HG02885 (cell line): ENCODE measurements around the gene STAM.
A peak's percentile ranks its signal among the peaks of the same experiment; 100 is the strongest.
"Not testable (repeated sequence)": the region's sequence is repeated elsewhere in the genome, so short reads cannot be mapped to it uniquely, and the experiment has no call there.

Experiments used
- ATAC-seq: cut with Tn5 transposase; IDR thresholded peaks from one replicate; pipeline ENCODE4 v1.9.1; 2021; ENCODE audit warnings: mild to moderate bottlenecking; ENCODE audit not compliant: unreplicated experiment, poor library complexity

The STAM gene

DNA sequence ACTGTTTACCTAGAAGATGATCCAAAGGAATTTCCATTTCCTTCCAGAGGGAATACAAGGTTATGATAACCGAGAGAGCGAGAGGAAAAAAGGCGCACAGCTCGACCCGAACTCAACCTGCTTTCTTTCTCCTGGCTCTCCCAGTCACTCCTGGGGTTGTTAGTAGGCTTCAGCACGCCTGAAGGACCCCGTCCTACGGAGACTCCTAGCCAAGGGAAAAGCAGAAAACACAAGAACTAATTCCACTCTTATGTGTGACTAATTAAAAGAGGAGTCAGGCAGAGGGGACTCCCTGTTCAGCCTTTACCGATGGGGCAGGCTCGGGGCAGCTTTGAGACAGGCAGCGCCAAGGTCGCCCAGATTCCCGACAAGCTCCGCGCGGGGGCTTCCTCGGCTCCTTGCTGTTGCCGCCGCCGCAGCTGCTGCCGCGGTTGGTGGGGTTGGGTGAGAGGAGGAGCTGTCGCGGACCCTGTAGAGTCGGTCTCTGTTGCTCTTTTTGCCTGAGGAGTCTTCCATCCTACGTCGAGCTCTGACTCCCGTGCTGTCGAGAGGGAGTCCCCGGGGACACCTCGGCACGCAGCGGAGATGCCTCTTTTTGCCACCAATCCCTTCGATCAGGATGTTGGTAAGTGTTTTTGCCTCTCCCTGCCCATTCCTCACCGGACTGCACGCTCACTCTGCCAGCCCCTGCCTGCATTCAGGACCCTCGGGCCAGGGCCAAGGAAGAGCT lies at the start of gene STAM:
STAM (plus strand) TSS at position 397 of the 730 bp plus-strand sequence; CDS start at position 586, 189 bp downstream.
- peak; percentile 90 for ATAC-seq

DNA sequence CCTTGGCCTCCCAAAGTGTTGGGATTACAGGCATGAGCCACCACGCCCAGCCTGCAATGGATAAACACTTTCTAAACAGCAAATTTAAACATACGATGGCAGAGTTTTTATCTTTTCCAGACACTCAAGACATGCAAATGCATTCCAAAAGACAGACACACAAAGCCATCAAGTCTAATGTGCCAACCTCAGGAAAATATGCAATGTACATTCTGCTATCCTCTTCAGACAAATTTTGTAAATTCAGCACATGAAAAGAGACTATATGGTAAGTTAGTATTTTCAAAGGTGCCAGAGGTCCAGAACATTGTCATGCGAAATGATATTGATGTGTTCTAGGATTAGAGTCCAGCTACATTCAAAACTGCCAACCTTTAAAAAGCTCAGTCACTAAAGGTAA lies 46.6 kb upstream of the STAM start:
- no peak for ATAC-seq

DNA sequence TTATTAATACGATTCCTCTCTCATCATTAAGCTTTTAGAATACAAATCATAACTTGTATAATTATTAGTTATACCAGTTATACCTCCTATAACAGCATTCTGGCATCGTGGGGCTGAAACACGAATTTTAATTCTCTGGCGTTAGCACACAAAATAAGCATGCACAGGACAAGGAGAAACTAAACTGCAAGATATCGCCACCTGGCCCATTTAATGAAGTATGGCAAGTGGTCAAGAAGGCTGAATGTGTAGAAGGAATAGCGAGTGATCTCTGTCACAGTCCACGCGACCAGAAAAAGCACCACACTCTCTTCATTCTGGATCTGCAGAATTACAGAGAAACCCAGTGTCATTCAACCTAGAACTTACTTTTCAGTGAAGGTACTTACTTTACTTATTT lies 44.9 kb upstream of the STAM start:
- no peak for ATAC-seq

DNA sequence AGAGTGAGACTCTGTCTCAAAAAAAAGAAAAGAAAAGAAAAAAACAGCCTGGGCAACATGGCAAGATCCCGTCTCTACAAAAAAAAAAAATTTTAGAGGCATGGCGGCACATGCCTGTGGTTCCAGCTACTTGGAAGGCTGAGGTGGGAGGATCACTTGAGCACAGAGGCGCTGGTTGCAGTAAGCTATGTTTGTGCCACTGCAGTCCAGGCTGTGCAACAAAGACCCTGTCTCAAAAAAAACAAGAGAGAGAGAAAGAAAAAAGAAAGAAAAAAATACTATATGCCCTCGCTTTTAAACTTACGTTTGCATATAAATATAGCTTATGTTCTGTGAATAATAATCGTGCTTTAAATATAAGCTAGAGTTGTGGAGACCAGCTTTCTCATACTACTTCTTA lies 38.0 kb upstream of the STAM start:
- ATAC-seq = no peak

DNA sequence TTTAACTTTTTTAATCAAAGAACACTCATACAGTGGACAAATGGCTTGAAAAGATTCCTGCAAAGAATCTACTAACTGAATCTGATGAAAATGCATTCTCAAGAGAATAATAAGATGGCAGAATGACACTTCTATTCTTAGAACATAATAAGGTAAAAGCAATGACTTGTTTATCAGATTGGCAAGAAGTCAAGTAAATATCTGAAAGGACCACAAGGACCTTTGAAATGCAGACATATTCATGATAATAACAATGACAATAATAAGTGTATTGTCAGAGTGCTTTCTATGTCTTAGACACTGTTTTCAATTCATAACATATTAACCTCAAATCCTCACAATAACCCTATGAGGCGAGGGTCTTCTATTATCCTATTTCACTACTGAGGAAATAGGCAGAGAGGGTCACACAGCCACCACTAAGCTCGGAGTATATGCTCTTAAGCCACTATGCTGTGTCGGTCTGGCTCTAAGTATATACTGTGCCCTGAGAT lies 37.4 kb upstream of the STAM start:
- no peak for ATAC-seq

DNA sequence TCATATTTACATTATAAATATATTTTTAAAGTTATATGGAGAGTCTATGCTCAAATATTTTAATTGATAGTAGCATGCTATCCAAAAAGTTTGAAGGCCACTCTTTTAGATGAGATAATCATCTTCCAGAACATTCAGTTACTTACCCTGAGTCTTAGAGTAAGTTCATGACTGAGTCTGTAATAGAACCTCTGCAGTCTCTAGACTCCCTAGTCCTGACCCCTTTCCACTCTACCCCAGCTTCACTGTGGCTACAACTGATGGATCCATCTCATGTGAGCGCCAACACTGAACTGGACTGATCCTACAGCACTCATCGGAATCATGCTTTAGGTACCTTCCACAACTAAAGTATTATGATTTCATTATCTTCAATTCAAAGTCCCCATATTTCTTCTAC lies 36.9 kb upstream of the STAM start:
- ATAC-seq = no peak

DNA sequence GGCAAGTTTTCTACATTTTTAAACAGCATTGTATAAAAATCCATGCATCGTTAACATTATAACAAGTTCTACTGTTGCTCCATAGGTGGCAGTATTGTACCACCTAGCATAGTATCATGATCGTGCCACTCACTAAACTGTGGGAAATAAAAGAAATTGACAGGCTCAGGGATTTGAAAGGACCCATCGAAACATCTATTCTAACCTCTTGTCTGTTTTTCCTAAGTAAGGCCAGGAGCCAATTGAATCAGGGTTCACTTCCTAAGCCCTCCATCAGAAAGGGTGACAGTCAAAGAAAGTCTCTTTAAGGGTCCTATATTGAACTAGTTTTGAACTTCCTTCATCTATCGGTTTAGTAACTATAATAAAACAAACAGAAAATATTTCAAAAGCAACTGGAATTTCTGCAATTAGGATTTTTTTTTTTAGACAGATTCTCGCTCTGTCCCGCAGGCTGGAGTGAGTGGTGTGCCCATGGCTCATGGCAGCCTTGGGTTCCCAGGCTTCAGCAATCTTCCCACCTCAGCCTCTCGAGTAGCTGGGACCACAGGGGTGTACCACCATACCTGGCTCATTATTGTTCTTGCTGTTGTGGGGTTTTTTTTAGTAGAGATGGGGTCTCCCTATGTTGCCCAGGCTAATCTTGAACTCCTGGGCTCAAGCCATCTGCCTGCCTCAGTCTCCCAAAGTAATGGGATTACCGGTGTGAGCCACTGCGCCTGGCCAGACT lies 36.2 kb upstream of the STAM start:
- ATAC-seq = peak; percentile 81

DNA sequence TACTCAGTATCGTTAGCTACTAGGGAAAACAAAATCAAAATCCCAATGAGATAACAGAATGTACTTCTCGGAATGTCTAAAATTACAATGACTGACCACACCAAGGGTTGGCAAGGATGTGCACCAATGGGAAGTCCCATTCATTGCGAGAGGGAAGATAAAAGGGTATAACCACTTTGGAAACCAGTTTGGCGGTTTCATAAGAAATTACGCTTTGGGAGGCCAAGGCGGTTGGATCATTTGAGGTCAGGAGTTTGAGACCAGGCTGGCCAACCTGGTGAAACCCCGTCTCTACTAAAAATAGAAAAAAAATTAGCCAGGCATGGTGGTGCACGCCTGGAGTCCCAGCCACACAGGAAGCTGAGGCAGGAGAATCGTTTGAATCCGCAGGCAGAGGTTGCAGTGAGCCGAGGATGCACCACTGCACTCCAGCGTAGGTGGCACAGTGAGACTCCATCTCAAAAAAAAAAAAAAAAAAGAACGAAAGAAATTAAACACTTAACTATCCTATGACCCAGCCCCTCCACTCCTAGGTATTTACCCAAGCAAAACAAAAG lies 34.4 kb upstream of the STAM start:
- no peak for ATAC-seq

DNA sequence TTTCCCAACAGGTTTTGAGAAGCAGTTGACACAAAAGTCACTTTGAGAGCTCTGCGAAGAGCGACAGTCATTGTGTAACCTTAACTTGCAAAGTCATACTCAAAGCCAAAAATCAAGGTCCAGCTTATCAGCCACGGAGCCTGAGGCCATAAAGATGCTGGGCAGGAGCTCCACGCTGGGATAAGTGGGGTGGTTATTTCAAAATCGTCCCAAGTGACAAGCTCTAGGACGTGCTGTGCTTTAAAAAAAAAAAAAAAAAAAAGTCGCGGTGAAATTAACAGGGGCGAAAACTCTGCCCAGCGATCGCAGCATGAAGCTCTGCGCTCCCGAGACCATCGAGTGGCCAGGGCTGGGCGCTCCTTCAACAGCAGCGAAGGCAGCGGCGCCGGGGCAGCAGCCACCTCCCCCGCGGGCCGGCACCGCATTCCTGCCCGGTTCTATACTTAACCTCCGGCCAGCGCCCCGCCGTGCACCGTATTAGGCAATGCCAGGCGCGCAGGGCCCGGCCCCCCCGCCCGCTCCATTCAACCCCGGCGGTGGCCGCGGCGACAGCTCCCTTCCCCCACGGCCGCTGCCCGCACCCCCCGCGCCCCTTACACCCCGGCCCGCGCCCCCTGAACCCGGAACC lies 27.4 kb upstream of the STAM start:
- peak; percentile 45 for ATAC-seq

DNA sequence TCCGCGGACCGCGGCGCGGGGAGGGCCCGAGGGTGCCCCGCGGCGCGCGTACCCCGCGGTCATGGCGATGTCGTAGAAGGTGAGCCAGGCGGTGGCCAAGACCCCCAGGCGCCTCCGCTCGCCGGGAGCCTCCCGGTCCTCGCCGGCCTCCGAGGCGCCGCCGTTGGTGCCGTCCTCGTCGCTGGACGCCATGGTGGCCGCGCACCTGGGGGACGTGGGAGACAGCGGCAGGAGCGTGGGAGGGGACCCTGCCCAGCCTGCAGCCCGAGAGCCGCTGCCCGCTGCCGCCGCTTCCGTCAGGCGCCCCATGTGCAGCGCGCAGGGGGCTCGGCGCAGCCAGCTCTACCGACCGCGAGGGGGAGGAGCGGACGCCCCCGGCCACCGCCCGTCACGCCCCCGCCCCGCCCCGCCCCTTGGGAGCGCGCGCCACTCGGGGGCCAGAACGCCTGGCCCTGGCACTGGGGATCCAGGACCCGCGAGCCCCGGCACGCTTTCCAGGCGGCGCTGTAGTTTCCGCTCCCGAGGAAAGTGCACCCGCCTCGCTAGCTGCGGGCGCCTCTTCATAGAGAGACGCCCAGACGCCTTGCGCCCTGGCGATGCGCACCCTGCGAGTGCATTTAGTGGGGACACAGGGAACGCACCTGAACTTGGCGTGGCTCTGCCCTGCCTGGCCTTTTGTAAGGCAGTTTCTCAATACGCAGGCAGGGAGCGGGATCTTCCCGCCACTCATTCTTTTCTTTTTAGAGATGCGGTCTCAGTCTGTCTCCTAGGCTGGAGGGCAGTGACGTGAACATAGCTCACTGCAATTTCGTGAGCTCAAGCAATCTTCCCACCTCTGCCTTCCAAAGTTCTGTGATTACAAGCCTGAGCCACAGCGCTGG lies 26.7 kb upstream of the STAM start, which contains the start of gene HACD1:
HACD1 (minus strand) TSS at position 344 of the 881 bp plus-strand sequence; CDS start at position 309, 35 bp downstream.
- peak; percentile 70 for ATAC-seq

DNA sequence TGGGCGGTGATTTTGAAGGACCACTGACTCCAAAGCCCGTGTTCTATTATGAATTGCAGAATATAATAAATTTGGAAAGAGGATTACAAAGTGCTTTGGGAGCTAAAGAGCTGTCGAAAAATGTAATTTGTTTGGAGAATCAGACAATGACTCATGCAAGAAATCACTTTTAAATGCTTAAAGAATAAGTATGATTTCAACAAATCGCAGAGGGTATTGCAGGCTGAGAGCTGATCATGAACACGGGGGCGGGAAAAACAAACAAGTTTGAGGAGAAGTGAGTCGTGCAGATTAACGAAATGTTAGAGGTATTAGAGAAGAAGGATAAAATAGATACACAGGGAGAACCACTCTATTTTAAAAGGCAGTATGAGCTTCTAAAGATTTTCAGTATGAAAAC lies 21.9 kb upstream of the STAM start:
- no peak for ATAC-seq

DNA sequence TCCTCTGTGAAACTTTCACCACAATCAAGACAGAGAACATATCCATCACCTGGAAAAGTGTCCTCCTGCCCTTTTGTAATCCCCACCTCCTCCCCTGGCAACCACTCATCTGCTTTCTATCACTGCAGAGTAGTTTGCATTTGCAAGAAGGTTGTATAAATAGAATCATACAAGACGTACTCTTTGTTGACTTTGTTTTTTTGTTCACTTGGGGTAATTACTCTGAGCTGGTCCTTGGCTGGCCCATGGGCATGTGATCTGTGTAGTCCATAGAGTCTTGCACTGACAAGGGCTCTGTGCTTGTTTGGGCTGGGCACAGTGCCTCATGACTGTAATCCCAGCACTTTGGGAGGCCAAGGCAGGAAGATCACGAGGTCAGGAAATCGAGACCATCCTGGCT lies 19.0 kb upstream of the STAM start:
- no peak for ATAC-seq

DNA sequence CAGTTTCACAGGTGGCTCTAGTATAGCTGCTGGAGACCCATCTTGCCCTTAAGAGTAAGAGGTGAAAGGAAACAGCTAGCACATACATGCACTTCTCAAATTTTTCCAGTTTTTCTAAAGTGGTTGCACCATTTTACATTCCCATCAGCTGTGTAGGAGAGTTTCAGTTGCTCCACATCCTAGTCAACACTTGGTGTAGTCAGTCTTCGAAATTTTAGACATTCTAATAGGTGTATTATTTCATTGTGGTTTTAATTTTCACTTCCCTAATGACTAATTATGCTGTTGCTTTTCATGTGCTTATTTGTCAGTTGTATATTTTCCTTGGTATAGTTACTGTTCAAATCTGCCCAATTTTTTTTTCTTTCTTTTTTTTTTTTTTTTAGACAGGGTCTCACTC lies 17.3 kb upstream of the STAM start:
- no peak for ATAC-seq

DNA sequence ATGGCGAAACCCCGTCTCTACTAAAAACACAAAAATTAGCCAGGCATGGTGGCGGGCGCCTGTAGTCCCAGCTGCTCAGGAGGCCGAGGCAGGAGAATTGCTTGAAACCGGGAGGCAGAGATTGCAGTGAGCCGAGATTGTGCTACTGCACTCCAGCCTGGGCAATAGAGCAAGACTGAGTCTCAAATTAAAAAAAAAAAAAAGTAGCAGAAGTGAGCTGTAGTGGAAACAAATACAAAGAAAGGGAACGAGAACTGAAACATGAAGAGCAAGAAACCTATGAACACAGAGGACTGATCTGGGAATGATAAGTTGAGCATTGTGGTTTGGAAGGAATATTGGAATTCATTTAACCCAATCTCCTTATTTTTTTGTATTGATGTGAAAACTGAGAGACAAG lies 11.4 kb upstream of the STAM start:
- not testable (repeated sequence) for ATAC-seq

DNA sequence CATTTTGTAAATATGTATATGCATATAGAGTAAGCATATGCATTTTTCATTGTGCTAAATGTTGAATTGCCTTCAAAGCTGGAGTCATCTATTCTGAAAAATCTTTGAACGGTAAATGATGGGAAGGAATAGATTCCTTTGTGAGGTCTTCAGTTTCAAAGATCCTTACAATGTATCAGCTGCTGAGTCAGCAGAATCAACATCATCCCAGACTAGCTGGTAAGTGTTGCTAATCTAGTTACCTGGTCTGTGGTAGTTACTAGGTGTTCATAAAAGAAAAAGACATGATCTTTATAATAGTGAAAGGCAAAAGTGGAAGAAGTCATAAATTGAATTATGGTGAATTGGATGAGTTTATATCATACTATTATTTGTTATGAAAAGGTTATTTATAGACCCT lies 10.6 kb upstream of the STAM start:
- no peak for ATAC-seq

DNA sequence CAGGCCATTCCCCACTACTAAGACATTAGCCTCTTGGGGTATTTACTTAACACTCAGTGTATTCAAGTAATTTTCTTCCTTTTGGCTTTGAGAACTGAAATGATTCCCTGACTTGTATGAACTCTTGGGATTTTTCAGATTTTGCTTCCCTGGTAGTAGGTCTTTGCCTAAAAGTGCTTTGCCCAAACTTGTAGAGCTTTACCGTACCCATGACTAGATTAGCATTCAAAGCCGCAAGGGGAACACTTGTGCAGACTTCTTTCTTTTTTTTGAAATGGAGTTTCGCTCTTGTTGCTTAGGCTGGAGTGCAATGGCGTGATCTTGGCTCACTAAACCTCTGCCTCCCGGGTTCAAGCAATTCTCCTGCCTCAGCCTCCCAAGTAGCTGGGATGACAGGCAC lies 6.1 kb upstream of the STAM start:
- no peak for ATAC-seq

DNA sequence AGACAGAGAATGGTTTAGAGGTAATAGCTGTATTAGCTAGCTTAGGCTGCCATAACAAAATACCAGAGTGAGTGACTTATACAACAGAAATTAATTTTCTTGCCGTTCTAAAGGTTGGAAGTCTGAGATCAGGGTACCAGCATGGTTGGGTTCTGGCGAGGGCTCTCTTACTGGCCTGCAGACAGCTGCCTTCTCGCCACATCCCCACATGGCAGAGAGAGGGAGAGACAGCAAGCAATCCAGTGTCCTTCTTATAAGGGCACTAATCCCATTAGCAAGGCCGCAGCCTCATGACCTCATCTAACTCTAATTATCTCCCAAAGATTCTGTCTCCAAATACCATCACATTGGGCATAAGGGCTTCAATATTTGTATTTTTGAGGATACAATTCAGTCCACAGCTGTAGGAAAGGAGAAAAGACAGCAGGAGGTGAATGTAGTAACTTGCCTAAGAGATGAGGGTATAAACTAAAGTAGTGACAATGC lies 3.6 kb upstream of the STAM start:
- no peak for ATAC-seq

DNA sequence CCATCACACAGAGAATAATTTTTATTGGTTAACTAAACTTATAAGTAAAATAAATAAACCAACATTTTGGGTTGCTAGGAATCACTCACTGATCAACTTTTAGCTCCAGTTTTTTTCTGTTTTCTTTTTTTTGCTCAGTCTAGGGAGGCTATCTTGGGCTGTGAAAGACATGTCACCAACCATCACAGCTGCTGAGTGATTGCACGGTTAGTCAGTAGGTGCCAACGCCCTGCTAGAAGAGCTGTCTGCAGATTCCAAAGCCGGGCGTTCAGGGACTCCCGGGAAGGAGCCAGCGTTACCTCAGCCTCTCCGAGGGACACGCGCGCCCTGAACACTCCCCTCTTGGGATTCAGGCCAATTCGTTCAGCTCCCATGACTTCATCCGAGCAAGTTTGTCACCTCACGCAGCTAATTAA lies 604 bp upstream of the STAM start:
- peak; percentile 31 for ATAC-seq

DNA sequence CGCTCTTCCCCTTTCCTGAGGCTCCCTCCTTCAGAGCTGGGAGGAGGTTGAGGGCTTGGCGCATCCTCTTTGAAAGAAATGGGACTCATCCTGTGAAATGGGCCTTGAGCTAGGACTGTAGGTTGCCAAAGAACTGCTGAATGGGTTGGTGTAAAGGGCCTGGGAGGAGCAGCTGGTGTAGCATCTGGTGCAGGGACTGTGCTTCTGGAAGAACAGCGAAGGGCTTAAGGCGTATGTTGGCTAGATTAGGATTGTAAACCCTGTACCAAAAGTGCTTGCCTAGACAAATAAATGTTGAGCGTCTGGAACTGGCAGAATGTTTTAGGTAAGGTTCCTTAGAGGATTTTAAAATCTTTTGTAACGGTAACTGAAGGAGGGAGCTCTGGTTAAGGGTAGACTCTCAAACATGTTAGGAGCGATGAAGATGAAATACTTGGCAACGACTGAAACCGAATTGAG lies 563 bp downstream of the STAM start:
- ATAC-seq = peak; percentile 31
